GM12873 (cell line): ENCODE results near the gene PMIS2.
A peak's percentile ranks its signal among the peaks of the same experiment; 100 is the strongest.

ENCODE experiments used
- TF ChIP-seq, protein P1 (sequence below): IDR thresholded peaks from 2 replicates; pipeline ENCODE4 v1.5.1; 2012; ENCODE audit warnings: low read depth, mild to moderate bottlenecking, moderate library complexity, low read length, control low read depth; ENCODE audit not compliant: insufficient read depth; ENCODE audit errors: missing control alignments

The PMIS2 gene

DNA sequence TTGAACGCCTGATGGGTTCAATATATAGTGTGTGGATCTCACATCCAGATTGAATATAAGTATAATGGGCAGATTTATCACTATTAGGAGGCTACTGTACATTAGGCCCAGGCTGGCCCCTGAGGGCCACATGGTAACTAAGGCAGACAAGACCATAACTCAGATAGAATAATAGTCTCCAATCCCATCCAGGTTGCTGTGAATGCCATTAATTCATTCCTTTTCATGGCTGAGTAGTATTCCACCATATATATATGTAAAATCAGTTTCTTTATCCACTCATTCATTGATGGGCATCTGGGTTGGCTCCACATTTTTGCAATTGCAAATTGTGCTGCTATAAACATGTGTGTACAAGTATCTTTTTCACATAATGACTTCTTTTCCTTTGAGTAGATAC lies 8.1 kb upstream of the PMIS2 start:
- TF ChIP-seq, protein P1, sequence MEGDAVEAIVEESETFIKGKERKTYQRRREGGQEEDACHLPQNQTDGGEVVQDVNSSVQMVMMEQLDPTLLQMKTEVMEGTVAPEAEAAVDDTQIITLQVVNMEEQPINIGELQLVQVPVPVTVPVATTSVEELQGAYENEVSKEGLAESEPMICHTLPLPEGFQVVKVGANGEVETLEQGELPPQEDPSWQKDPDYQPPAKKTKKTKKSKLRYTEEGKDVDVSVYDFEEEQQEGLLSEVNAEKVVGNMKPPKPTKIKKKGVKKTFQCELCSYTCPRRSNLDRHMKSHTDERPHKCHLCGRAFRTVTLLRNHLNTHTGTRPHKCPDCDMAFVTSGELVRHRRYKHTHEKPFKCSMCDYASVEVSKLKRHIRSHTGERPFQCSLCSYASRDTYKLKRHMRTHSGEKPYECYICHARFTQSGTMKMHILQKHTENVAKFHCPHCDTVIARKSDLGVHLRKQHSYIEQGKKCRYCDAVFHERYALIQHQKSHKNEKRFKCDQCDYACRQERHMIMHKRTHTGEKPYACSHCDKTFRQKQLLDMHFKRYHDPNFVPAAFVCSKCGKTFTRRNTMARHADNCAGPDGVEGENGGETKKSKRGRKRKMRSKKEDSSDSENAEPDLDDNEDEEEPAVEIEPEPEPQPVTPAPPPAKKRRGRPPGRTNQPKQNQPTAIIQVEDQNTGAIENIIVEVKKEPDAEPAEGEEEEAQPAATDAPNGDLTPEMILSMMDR = no peak

DNA sequence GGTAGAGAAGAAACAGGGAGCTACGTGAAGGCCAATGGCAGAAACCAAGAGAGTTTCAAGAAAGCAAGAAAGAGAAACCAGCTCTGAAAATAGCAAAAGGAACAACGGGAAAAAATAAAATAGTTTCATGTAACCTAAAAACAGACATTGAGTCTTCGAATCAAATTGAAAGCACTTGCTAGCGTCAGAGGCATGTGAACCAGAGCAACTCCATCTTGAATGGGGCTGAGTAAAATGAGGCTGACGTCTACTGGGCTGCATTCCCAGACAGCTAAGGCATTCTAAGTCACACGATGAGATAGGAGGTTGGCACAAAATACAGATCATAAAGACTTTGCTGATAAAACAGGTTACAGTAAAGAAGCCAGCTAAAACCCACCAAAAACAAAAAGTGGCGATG lies 7.3 kb upstream of the PMIS2 start:
- TF ChIP-seq, protein P1 = no peak

DNA sequence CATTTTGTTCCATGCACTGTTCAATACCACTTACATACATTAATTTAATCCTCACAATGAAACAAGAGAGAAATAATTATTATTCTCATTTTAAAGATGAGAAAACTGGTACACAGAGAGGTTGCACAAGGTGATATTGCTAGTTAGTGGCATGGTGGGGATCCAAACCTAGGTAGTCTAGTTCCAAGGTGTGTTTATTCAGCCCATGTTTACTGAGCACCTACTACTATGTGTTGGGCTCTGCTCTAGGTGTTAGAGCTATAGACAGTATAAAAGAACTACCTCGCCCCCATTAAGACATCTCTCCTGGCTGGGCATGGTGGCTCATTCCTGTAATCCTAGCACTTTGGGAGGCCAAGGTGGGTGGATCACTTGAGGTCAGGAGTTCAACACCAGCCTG lies 3.2 kb upstream of the PMIS2 start:
- TF ChIP-seq, protein P1 = no peak

DNA sequence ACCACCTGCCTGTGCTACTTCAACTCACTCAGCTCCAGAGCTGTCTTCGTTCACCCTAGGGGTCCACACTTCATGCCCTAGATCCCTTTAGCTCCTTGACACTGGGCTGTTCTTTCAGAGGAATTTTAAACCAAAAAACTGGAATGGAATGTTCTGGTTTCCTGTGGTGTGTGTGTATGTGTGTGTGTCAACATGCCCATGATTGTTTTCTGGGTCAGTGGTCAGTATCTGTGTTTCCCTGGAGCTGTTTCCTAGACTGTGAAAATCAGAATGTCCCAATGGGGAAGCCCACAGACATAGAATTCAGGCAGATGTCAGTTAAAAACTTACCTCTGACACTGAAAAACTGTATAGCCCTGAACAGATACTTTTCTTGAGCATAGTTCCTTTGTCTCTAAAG lies 1.3 kb downstream of the PMIS2 start:
- TF ChIP-seq, protein P1 = no peak

DNA sequence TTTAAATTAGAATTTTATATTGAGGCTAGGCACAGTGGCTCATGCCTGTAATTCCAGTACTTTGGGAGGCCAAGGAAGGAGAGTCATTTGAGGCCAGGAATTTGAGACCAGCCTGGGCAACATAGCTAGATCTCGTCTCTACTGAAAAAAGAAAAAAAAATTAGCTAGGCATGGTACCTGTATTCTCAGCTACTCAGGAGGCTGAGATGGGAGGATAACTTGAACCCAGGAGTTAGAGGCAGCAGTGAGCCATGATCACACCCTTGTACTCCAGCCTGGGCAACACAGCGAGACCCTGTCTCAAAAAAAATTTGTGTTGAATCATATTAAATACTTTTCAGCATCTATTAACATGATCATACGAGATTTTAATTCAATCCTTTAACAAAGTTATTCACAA lies 4.9 kb downstream of the PMIS2 start:
- TF ChIP-seq, protein P1 = no peak

DNA sequence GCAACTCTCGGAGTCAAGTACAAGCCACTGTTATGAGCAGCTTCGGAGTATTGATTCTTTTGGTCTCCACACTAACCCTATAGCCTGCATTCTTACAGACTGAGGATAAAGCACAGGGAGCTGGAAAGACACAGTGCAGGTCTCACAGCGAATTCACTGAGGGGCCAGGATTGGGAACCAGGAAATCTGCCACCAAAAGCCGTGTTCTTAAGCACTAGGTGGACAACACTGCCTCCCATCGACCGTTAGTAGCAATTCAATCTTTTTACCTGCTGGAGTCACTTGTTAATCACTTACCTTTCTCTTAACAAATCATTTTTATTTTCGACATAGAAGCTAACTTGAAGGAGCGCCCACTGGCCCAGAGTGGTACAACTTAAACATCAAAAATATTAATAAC lies 6.3 kb downstream of the PMIS2 start:
- TF ChIP-seq, protein P1 = peak; percentile 81

DNA sequence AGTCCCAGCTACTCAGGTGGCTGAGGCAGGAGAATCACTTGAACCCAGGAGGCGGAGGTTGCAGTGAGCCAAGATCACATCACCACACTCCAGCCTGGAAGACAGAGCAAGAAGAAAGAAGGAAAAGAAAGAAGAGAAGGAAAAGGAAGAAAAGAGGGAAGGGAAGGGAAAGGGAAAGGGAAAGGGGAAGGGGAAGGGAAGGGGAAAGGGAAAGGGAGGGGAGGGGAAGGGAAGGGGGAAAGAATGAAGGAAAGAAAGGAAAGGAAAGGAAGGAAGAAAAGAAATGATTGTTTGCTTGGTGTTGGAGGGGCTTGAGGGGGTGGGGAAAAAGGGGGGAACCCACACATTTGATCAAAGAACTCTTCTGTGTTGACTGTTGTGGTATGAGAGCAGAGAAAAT lies 10.0 kb downstream of the PMIS2 start:
- TF ChIP-seq, protein P1 = no peak
